ENCODE results near the gene TMEM88. TPM values are rescaled to one million over a fixed set of nuclear protein-coding genes. Genes with fewer than 3 reads are reported as not detected.

Gene TMEM88
- total RNA-seq, 2 donors from 2014 or later = 16.8 to 26.8 TPM

- Histone ChIP-seq H3K4me3 (ENCODE audit: low read length) (peak overlapping the region; percentile 81), H3K9me3 (ENCODE audit: control insufficient read depth, low read length) (no peaks in the 10 kb centered on the region), H3K36me3 (ENCODE audit: control insufficient read depth, insufficient read depth, low read length) (peaks cover 25% of the 10 kb centered on the region), H3K27ac (ENCODE audit: low read depth, low read length) (peak overlapping the region; percentile 93), H3K4me1 (ENCODE audit: control insufficient read depth, insufficient read depth, low read length) (peaks cover 9% of the 10 kb centered on the region), H3K9ac (ENCODE audit: extremely low read depth, low read length, poor library complexity, severe bottlenecking) (peak overlapping the region; percentile 41), H3K27me3 (ENCODE audit: control insufficient read depth, insufficient read depth, low read length, poor library complexity, severe bottlenecking) (no peaks in the 10 kb centered on the region)
- peaks cover 11% of the 10 kb centered on the region for H3K36me3 Mint-ChIP-seq (ENCODE audit: low read depth)
- no peak for TF ChIP-seq CTCF (conservative IDR thresholded peaks at IDR 0.05)
- no peak overlapping the region for H3K27ac Mint-ChIP-seq
- H3K27me3 Mint-ChIP-seq (ENCODE audit: insufficient read depth) = peaks cover 8% of the 10 kb centered on the region
- no peak overlapping the region for H3K4me3 Mint-ChIP-seq
- peak; percentile 85 for DNase-seq
- H3K9me3 Mint-ChIP-seq = no peaks in the 10 kb centered on the region
- WGBS, 2 experiments (ENCODE audit: insufficient coverage in 1 of 2, insufficient read length in 1 of 2) = 4% methylated on average over 30 of the region's 30 CpGs; no CpG with 5 or more reads in 1 of the 2 experiments
- H3K4me1 Mint-ChIP-seq = peaks cover 4% of the 10 kb centered on the region
These were observed 31.6 kb downstream of the TMEM88 start for GRCh38 chr17:7886227-7887037.

DNA sequence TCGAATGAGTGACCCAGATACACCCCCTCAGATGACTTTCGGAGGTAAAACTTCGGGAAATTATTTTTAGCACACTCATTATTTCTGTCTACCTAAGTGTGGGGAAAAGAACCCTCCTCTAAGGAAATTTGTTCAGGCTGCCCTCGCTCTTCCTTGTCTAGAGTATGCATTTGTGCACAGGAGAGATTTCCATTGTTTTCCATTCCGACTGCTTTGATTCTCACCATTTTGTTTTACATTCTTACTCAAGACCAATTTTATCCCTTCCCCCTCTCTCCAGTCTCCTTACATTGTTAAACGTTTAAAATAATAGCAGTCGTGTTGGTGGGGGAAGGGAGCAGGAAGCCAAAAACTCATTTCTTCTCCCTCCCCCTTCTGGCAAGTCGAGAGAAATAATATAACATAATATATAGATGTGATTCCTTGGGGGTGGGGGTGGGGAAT is 32.2 kb downstream of the TMEM88 start:
- Histone ChIP-seq H3K9me3 (ENCODE audit: control insufficient read depth, low read length) (no peaks in the 10 kb centered on the region), H3K36me3 (ENCODE audit: control insufficient read depth, insufficient read depth, low read length) (peaks cover 27% of the 10 kb centered on the region), H3K9ac (ENCODE audit: extremely low read depth, low read length, poor library complexity, severe bottlenecking) (peak overlapping the region; percentile 41), H3K27me3 (ENCODE audit: control insufficient read depth, insufficient read depth, low read length, poor library complexity, severe bottlenecking) (no peaks in the 10 kb centered on the region), H3K27ac (ENCODE audit: low read depth, low read length) (peak overlapping the region; percentile 93), H3K4me3 (ENCODE audit: low read length) (peak overlapping the region; percentile 81), H3K4me1 (ENCODE audit: control insufficient read depth, insufficient read depth, low read length) (peaks cover 9% of the 10 kb centered on the region)
- Mint-ChIP-seq H3K4me3 (no peak overlapping the region), H3K27me3 (ENCODE audit: insufficient read depth) (peaks cover 8% of the 10 kb centered on the region), H3K27ac (no peak overlapping the region), H3K9me3 (no peaks in the 10 kb centered on the region), H3K4me1 (peaks cover 4% of the 10 kb centered on the region), H3K36me3 (ENCODE audit: low read depth) (peaks cover 15% of the 10 kb centered on the region)
- TF ChIP-seq CTCF (conservative IDR thresholded peaks at IDR 0.05) = no peak
- WGBS, 2 experiments (ENCODE audit: insufficient coverage in 1 of 2, insufficient read length in 1 of 2) = 15 to 18% methylated on average over 3 to 5 of the region's 8 CpGs
- no peak for DNase-seq

- DNase-seq = peak; percentile 94
- Histone ChIP-seq H3K27me3 (ENCODE audit: control insufficient read depth, insufficient read depth, low read length, poor library complexity, severe bottlenecking) (no peaks in the 10 kb centered on the region), H3K27ac (ENCODE audit: low read depth, low read length) (peak overlapping the region; percentile 93), H3K9ac (ENCODE audit: extremely low read depth, low read length, poor library complexity, severe bottlenecking) (peak overlapping the region; percentile 44), H3K4me1 (ENCODE audit: control insufficient read depth, insufficient read depth, low read length) (peaks cover 9% of the 10 kb centered on the region), H3K4me3 (ENCODE audit: low read length) (peak overlapping the region; percentile 81), H3K9me3 (ENCODE audit: control insufficient read depth, low read length) (no peaks in the 10 kb centered on the region), H3K36me3 (ENCODE audit: control insufficient read depth, insufficient read depth, low read length) (peaks cover 26% of the 10 kb centered on the region)
- Mint-ChIP-seq H3K4me3 (no peak overlapping the region), H3K4me1 (peaks cover 4% of the 10 kb centered on the region), H3K9me3 (no peaks in the 10 kb centered on the region), H3K36me3 (ENCODE audit: low read depth) (peaks cover 16% of the 10 kb centered on the region), H3K27me3 (ENCODE audit: insufficient read depth) (peaks cover 8% of the 10 kb centered on the region), H3K27ac (no peak overlapping the region)
- WGBS, 2 experiments (ENCODE audit: insufficient coverage in 1 of 2, insufficient read length in 1 of 2) = 7 to 20% methylated on average over 7 to 34 of the region's 35 CpGs
- TF ChIP-seq CTCF (conservative IDR thresholded peaks at IDR 0.05) = no peak
These were observed 32.8 kb downstream of the TMEM88 start for GRCh38 chr17:7887482-7888183.
